ENCODE data around the gene NR6A1. TPM values are rescaled to one million over a fixed set of nuclear protein-coding genes. Genes with fewer than 3 reads are reported as not detected.

Gene NR6A1
- total RNA-seq, 1 experiment from 2014 or later: 0.77 TPM

- TF ChIP-seq EZH2 (IDR thresholded peaks at IDR 0.05; ENCODE audit: low read length, unreplicated experiment) (no peak), CTCF (conservative IDR thresholded peaks at IDR 0.05; ENCODE audit: low read depth, low read length) (no peak), EZH2phosphoT487 (IDR thresholded peaks at IDR 0.05; ENCODE audit: borderline replicate concordance, low read length) (no peak)
- no peak for ATAC-seq
- H3K4me1 ChIP-seq (ENCODE audit: insufficient read depth, low read length): no peaks in the 10 kb centered on the region
- CTCF ChIA-PET: no interaction called here
- no peak overlapping the region for H3K4me3 ChIP-seq (ENCODE audit: low read length)
- BruUV-seq (replicated peaks): no TSS peak
- H4K20me1 ChIP-seq (ENCODE audit: low read length): no peaks in the 10 kb centered on the region
- no peaks in the 10 kb centered on the region for H3K9me2 ChIP-seq (replicated peaks; ENCODE audit: low read length)
- POLR2A ChIA-PET (ENCODE audit: unreplicated experiment): no interaction called here
- intact Hi-C loops (cut with micrococcal nuclease): no loop called here
- no peaks in the 10 kb centered on the region for H3K36me3 ChIP-seq (ENCODE audit: low read depth, low read length)
- no peak overlapping the region for H3K9ac ChIP-seq (ENCODE audit: low read length)
- no peak for DNase-seq
- H3K9me3 ChIP-seq (ENCODE audit: low read length): no peaks in the 10 kb centered on the region
- no peaks in the 10 kb centered on the region for H3F3A ChIP-seq (ENCODE audit: low read length, unreplicated experiment)
- no peaks in the 10 kb centered on the region for H3K27me3 ChIP-seq (ENCODE audit: low read length)
- no peak overlapping the region for H2AFZ ChIP-seq (ENCODE audit: low read length)
- H3K4me2 ChIP-seq (ENCODE audit: low read length): no peak overlapping the region
- H3K79me2 ChIP-seq (ENCODE audit: low read length): peaks cover 36% of the 10 kb centered on the region
- no peak overlapping the region for H3K27ac ChIP-seq (ENCODE audit: low read length)
Measured at GRCh38 chr9:124761196-124761595, 9.9 kb downstream of the NR6A1 start.

GRCh38 chr9:124760719-124761118 lies 10.4 kb downstream of the NR6A1 start:
- DNase-seq (no peak), ATAC-seq (no peak)
- no peak overlapping the region for H3K9ac ChIP-seq (ENCODE audit: low read length)
- H3K36me3 ChIP-seq (ENCODE audit: low read depth, low read length): no peaks in the 10 kb centered on the region
- no peaks in the 10 kb centered on the region for H3F3A ChIP-seq (ENCODE audit: low read length, unreplicated experiment)
- no peaks in the 10 kb centered on the region for H4K20me1 ChIP-seq (ENCODE audit: low read length)
- intact Hi-C loops (cut with micrococcal nuclease): no loop called here
- ChIA-PET CTCF (no interaction called here), POLR2A (ENCODE audit: unreplicated experiment) (no interaction called here)
- H3K9me3 ChIP-seq (ENCODE audit: low read length): no peaks in the 10 kb centered on the region
- TF ChIP-seq EZH2phosphoT487 (IDR thresholded peaks at IDR 0.05; ENCODE audit: borderline replicate concordance, low read length): no peak
- TF ChIP-seq CTCF (conservative IDR thresholded peaks at IDR 0.05; ENCODE audit: low read depth, low read length): no peak
- no peak for TF ChIP-seq EZH2 (IDR thresholded peaks at IDR 0.05; ENCODE audit: low read length, unreplicated experiment)
- no peak overlapping the region for H2AFZ ChIP-seq (ENCODE audit: low read length)
- no peaks in the 10 kb centered on the region for H3K27me3 ChIP-seq (ENCODE audit: low read length)
- no peak overlapping the region for H3K27ac ChIP-seq (ENCODE audit: low read length)
- BruUV-seq (replicated peaks): no TSS peak
- no peak overlapping the region for H3K4me2 ChIP-seq (ENCODE audit: low read length)
- peaks cover 31% of the 10 kb centered on the region for H3K79me2 ChIP-seq (ENCODE audit: low read length)
- no peaks in the 10 kb centered on the region for H3K4me1 ChIP-seq (ENCODE audit: insufficient read depth, low read length)
- no peak overlapping the region for H3K4me3 ChIP-seq (ENCODE audit: low read length)
- H3K9me2 ChIP-seq (replicated peaks; ENCODE audit: low read length): no peaks in the 10 kb centered on the region

GRCh38 chr9:124759327-124759726 lies 11.8 kb downstream of the NR6A1 start:
- H3K4me3 ChIP-seq (ENCODE audit: low read length): no peak overlapping the region
- H2AFZ ChIP-seq (ENCODE audit: low read length): no peak overlapping the region
- no peaks in the 10 kb centered on the region for H3F3A ChIP-seq (ENCODE audit: low read length, unreplicated experiment)
- POLR2A ChIA-PET (ENCODE audit: unreplicated experiment): no interaction called here
- no peaks in the 10 kb centered on the region for H3K9me2 ChIP-seq (replicated peaks; ENCODE audit: low read length)
- intact Hi-C loops (cut with micrococcal nuclease): no loop called here
- ATAC-seq (no peak), DNase-seq (no peak)
- no peaks in the 10 kb centered on the region for H3K4me1 ChIP-seq (ENCODE audit: insufficient read depth, low read length)
- no peak overlapping the region for H3K9ac ChIP-seq (ENCODE audit: low read length)
- peaks cover 25% of the 10 kb centered on the region for H3K79me2 ChIP-seq (ENCODE audit: low read length)
- H3K9me3 ChIP-seq (ENCODE audit: low read length): no peaks in the 10 kb centered on the region
- no peak overlapping the region for H3K27ac ChIP-seq (ENCODE audit: low read length)
- CTCF ChIA-PET: no interaction called here
- no peak overlapping the region for H3K4me2 ChIP-seq (ENCODE audit: low read length)
- H3K27me3 ChIP-seq (ENCODE audit: low read length): no peaks in the 10 kb centered on the region
- no TSS peak for BruUV-seq (replicated peaks)
- H3K36me3 ChIP-seq (ENCODE audit: low read depth, low read length): no peaks in the 10 kb centered on the region
- no peak for TF ChIP-seq CTCF (conservative IDR thresholded peaks at IDR 0.05; ENCODE audit: low read depth, low read length)
- TF ChIP-seq EZH2phosphoT487 (IDR thresholded peaks at IDR 0.05; ENCODE audit: borderline replicate concordance, low read length): no peak
- TF ChIP-seq EZH2 (IDR thresholded peaks at IDR 0.05; ENCODE audit: low read length, unreplicated experiment): no peak
- H4K20me1 ChIP-seq (ENCODE audit: low read length): no peaks in the 10 kb centered on the region
